GM10266 (cell line): ENCODE measurements around the gene PERM1.

Experiments
- DNase-seq: peaks from one replicate; pipeline ENCODE4 v3.0.0; 2012; ENCODE audit errors: extremely low spot score
- TF ChIP-seq, protein P1 (sequence below): IDR thresholded peaks from 2 replicates; pipeline ENCODE4 v1.5.1; 2012; ENCODE audit warnings: mild to moderate bottlenecking, low read depth; ENCODE audit not compliant: control insufficient read depth, insufficient read depth; ENCODE audit errors: missing control alignments

PERM1 gene

DNA sequence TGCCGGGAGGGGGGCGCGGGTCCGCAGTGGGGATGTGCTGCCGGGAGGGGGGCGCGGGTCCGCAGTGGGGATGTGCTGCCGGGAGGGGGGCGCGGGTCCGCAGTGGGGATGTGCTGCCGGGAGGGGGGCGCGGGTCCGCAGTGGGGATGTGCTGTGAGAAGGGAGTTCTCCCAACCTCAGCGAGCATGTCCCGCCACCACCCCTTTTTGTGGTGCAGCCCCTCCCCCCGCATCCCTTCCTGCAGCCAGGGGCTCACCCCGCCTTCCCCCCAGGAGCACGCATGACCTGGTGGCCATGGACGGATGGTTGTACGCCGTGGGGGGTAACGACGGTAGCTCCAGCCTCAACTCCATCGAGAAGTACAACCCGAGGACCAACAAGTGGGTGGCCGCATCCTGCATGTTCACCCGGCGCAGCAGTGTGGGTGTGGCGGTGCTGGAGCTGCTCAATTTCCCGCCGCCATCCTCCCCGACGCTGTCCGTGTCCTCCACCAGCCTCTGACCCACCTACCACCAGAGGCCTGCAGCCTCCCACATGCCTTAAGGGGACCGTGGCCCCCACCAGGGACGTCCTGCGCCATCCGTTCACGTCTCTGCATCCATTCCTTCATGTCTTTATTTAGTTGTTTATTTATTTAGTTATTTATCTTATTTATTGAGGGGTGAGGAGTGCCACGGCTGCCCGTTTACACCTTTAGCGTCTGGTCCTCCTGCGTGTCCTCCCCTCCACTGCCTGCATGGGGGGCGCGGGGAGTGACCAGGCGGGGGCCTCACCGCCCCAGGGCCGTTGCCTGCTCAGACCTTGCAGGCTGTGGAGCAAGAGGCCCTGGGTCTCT lies 17.0 kb downstream of the PERM1 start:
- TF ChIP-seq, protein P1, sequence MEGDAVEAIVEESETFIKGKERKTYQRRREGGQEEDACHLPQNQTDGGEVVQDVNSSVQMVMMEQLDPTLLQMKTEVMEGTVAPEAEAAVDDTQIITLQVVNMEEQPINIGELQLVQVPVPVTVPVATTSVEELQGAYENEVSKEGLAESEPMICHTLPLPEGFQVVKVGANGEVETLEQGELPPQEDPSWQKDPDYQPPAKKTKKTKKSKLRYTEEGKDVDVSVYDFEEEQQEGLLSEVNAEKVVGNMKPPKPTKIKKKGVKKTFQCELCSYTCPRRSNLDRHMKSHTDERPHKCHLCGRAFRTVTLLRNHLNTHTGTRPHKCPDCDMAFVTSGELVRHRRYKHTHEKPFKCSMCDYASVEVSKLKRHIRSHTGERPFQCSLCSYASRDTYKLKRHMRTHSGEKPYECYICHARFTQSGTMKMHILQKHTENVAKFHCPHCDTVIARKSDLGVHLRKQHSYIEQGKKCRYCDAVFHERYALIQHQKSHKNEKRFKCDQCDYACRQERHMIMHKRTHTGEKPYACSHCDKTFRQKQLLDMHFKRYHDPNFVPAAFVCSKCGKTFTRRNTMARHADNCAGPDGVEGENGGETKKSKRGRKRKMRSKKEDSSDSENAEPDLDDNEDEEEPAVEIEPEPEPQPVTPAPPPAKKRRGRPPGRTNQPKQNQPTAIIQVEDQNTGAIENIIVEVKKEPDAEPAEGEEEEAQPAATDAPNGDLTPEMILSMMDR: no peak
- DNase-seq: no peak

DNA sequence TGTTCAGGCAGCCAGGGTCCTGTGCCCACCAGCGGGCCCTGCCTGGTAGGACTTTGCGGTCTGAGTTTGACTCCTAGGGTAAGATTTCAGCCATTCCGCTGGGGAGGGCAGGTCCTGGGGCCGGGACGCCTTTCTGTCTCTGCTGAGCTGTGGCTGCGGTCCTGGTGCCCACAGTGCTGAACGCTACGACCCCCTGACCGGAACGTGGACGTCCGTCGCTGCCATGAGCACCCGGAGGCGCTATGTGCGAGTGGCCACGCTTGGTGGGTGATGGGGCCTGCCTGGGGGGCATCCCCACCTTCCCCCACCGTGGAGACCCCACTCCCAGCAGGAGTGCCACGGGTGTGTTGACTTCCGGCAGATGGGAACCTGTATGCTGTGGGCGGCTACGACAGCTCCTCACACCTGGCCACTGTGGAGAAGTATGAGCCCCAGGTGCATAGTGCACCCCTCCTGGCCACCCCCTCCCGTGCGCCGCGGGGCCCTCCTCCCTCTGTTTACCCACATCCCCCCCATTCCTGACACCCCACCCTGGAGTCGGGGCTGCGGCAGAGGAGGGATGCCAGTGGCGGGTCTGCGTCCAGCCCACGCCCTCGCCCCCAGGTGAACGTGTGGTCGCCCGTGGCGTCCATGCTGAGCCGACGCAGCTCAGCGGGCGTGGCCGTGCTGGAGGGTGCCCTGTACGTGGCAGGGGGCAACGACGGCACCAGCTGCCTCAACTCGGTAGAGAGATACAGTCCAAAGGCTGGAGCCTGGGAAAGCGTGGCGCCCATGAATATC lies 18.0 kb downstream of the PERM1 start:
- TF ChIP-seq, protein P1: no peak
- no peak for DNase-seq

DNA sequence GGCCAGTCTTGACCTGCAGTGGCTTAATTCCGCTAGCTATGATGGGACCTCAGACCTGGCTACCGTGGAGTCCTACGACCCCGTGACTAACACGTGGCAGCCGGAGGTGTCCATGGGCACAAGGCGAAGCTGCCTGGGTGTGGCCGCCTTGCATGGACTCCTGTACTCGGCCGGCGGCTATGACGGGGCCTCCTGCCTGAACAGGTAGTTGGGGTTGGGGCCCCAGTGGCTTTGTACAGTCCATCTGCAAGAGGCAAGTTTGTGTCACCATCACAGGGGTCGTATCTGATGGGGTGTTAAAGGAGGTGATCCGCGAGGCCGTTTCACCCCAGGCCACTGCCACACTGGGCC lies 18.6 kb downstream of the PERM1 start:
- DNase-seq: no peak
- TF ChIP-seq, protein P1: no peak

DNA sequence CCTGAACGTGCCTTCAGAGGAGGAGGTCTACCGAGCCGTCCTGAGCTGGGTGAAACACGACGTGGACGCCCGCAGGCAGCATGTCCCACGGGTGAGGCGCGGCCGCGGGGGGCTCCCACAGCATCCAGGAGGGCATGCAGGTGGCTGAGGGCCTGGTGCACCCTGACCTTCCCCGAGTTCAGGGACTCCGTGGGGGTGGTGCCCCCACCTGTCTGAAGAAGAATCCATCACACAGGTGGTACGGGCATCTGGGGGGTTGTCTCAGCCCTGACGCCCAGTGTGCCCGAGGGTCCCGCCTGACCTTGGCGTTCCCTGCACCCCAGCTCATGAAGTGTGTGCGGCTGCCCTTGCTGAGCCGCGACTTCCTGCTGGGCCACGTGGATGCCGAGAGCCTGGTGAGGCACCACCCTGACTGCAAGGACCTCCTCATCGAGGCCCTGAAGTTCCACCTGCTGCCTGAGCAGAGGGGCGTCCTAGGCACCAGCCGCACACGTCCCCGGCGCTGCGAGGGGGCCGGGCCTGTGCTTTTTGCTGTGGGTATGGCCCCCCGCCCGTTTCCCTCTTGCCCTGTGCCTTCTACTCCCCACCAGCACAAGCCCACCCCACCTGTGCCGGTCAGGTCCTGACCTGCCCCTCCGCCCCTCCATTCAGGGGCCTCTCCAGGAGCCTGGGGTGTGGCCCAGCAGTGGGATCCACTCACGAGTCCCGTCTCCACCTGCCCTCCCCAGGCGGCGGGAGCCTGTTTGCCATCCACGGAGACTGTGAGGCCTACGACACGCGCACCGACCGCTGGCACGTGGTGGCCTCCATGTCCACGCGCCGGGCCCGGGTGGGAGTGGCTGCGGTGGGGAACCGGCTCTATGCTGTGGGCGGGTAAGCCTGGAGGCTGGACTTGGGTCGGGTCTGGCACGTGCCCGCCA lies 19.3 kb downstream of the PERM1 start:
- TF ChIP-seq, protein P1: no peak
- no peak for DNase-seq

DNA sequence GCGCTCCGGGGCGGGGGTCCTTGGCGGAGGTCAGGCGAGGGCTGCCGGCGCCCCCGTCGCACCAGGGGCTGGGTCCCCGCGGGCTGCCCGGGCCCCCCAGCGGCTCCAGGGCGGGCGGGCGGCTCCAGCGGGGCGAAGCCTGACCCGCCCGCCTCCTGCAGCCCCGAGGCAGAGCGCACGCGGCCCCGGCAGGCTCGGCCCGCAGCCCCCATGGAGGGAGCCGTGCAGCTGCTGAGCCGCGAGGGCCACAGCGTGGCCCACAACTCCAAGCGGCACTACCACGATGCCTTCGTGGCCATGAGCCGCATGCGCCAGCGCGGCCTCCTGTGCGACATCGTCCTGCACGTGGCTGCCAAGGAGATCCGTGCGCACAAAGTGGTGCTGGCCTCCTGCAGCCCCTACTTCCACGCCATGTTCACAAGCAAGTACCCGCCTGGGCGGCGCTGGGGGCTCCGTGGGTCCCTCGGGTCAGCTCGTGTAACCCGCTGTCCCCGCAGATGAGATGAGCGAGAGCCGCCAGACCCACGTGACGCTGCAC lies 20.7 kb downstream of the PERM1 start:
- TF ChIP-seq, protein P1: no peak
- no peak for DNase-seq

DNA sequence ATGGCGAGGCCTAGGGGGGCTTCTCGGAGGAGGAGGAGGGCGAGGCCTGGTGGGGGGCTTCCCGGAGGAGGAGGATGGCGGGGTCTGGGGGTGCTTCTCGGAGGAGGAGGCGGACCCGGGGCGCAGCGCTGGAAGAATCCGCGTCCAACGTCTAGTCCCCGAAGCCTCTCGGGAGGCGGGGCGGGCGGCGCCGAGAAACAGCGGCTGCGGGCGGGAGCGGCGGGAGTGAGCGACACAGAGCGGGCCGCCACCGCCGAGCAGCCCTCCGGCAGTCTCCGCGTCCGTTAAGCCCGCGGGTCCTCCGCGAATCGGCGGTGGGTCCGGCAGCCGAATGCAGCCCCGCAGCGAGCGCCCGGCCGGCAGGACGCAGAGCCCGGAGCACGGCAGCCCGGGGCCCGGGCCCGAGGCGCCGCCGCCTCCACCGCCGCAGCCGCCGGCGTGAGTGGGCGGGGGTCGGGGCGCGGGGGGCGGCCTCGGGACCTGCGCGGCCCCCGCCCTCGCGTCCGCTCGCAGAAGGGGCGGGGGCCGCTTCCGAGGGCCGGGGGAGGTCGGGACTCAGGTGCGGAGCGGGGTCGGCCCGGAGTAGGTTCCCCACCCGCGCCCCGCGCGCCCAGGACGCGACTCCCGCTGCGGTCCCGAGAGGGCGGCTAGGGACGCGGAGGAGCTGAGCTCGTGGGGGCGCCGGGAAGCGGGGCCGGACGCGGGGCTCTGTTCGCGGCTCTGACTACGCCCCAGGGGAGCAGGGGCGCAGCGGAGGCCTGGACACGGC lies 21.3 kb downstream of the PERM1 start, which contains the start of gene KLHL17:
KLHL17 (plus strand) TSS at position 222 of the 769 bp plus-strand sequence; CDS start at position 332, 110 bp downstream.
- peak; percentile 96 for DNase-seq
- TF ChIP-seq, protein P1: no peak
